Measurements from ENCODE around the gene PSMA5.
A peak's percentile ranks its signal among the peaks of the same experiment; 100 is the strongest.

PSMA5 gene

GRCh38 chr1:109433322-109433721 is 7.1 kb upstream of the PSMA5 start:
- no CpG with 5 or more reads among the region's 1 CpG for WGBS, 2 donors (ENCODE audit: extremely low coverage in 2 of 2, insufficient read length in 2 of 2, insufficient replicate concordance in 1 of 2)

GRCh38 chr1:109432336-109432735 is 6.1 kb upstream of the PSMA5 start:
- DNase-seq (ENCODE audit: low spot score): no peak
- no peak overlapping the region for H3K4ac ChIP-seq (ENCODE audit: low read length)

More at GRCh38 chr1:109433322-109433721, 7.1 kb upstream of the PSMA5 start:
- Histone ChIP-seq H4K91ac (ENCODE audit: low read depth, low read length, poor library complexity) (no peak overlapping the region), H3K36me3 (replicated peaks in 1 of 2; ENCODE audit: control insufficient read depth in 2 of 2, insufficient read depth in 2 of 2, low read length in 2 of 2) (no peaks in the 10 kb centered on the region), H3K4me2 (ENCODE audit: insufficient read depth, low read length, poor library complexity, severe bottlenecking) (no peak overlapping the region), H4K8ac (ENCODE audit: low read depth, low read length) (no peak overlapping the region), H3K4me3 (ENCODE audit: low read length in 2 of 2) (no peak overlapping the region), H3K4me1 (ENCODE audit: control insufficient read depth in 2 of 2, insufficient read depth in 1 of 2, low read depth in 1 of 2, low read length in 2 of 2) (no peaks in the 10 kb centered on the region), H3K27me3 (ENCODE audit: control insufficient read depth in 3 of 3, insufficient read depth in 3 of 3, low read depth in 1 of 3, low read length in 3 of 3) (no peaks in the 10 kb centered on the region), H3K4ac (ENCODE audit: low read length) (no peak overlapping the region), H2AFZ (ENCODE audit: low read length) (no peak overlapping the region), H2AK5ac (ENCODE audit: low read depth, low read length) (no peak overlapping the region), H3K79me1 (ENCODE audit: low read depth, low read length) (no peaks in the 10 kb centered on the region), H3K27ac (replicated peaks; ENCODE audit: low read length) (no peak overlapping the region), H2BK120ac (ENCODE audit: low read depth, low read length) (no peak overlapping the region), H2BK12ac (ENCODE audit: low read length) (no peak overlapping the region), H2BK15ac (ENCODE audit: low read length) (no peak overlapping the region), H3K23ac (ENCODE audit: low read depth, low read length, poor library complexity) (no peak overlapping the region), H3K9ac (ENCODE audit: low read depth, low read length, poor library complexity) (no peak overlapping the region), H3K9me3 (replicated peaks in 1 of 2; ENCODE audit: control insufficient read depth in 2 of 2, insufficient read depth in 1 of 2, low read depth in 1 of 2, low read length in 2 of 2) (no peaks in the 10 kb centered on the region), H3K18ac (ENCODE audit: low read length) (no peak overlapping the region), H3K14ac (ENCODE audit: low read length) (no peak overlapping the region), H2BK5ac (ENCODE audit: low read length) (no peak overlapping the region)
- DNase-seq (ENCODE audit: low spot score): no peak

DNA sequence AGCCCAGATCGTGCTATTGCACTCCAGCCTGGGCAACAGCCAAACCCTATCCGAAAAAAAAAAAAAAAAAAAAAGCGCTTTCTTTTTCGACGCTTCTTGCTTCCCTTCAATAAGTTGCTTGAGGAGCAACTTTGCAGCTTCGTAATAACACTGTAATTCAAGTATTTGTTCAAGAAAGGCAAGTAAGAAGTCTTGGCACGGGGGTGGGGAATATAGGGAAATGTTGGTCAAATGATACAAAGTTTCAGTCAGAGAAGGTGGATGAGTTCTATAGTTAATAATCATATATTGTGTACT is 871 bp upstream of the PSMA5 start:
- H3K23ac ChIP-seq (ENCODE audit: low read depth, low read length, poor library complexity): no peak overlapping the region
- WGBS, 2 donors (ENCODE audit: extremely low coverage in 2 of 2, insufficient read length in 2 of 2, insufficient replicate concordance in 1 of 2): no CpG with 5 or more reads among the region's 7 CpGs
- DNase-seq (ENCODE audit: low spot score): no peak

More at GRCh38 chr1:109432336-109432735, 6.1 kb upstream of the PSMA5 start:
- Histone ChIP-seq H3K23ac (ENCODE audit: low read depth, low read length, poor library complexity) (no peak overlapping the region), H2AK5ac (ENCODE audit: low read depth, low read length) (no peak overlapping the region), H2BK12ac (ENCODE audit: low read length) (no peak overlapping the region), H3K4me1 (ENCODE audit: control insufficient read depth in 2 of 2, insufficient read depth in 1 of 2, low read depth in 1 of 2, low read length in 2 of 2) (peaks cover 2 to 6% of the 10 kb centered on the region in 2 donors), H2BK15ac (ENCODE audit: low read length) (no peak overlapping the region), H3K79me1 (ENCODE audit: low read depth, low read length) (no peaks in the 10 kb centered on the region), H3K9ac (ENCODE audit: low read depth, low read length, poor library complexity) (no peak overlapping the region), H2BK5ac (ENCODE audit: low read length) (no peak overlapping the region), H4K91ac (ENCODE audit: low read depth, low read length, poor library complexity) (no peak overlapping the region), H2AFZ (ENCODE audit: low read length) (no peak overlapping the region), H3K14ac (ENCODE audit: low read length) (no peak overlapping the region), H2BK120ac (ENCODE audit: low read depth, low read length) (no peak overlapping the region), H3K9me3 (replicated peaks in 1 of 2; ENCODE audit: control insufficient read depth in 2 of 2, insufficient read depth in 1 of 2, low read depth in 1 of 2, low read length in 2 of 2) (no peaks in the 10 kb centered on the region), H4K8ac (ENCODE audit: low read depth, low read length) (no peak overlapping the region), H3K18ac (ENCODE audit: low read length) (no peak overlapping the region), H3K27ac (replicated peaks; ENCODE audit: low read length) (no peak overlapping the region), H3K4me2 (ENCODE audit: insufficient read depth, low read length, poor library complexity, severe bottlenecking) (no peak overlapping the region), H3K36me3 (replicated peaks in 1 of 2; ENCODE audit: control insufficient read depth in 2 of 2, insufficient read depth in 2 of 2, low read length in 2 of 2) (no peaks in the 10 kb centered on the region), H3K27me3 (ENCODE audit: control insufficient read depth in 3 of 3, insufficient read depth in 3 of 3, low read depth in 1 of 3, low read length in 3 of 3) (no peaks in the 10 kb centered on the region), H3K4me3 (ENCODE audit: low read length in 2 of 2) (no peak overlapping the region)

GRCh38 chr1:109425391-109426280 is 612 bp downstream of the PSMA5 start:
- no peak overlapping the region for H4K91ac ChIP-seq (ENCODE audit: low read depth, low read length, poor library complexity)
- H3K27ac ChIP-seq (replicated peaks; ENCODE audit: low read length): peak overlapping the region; percentile 32
- no peak overlapping the region for H2BK5ac ChIP-seq (ENCODE audit: low read length)
- H4K8ac ChIP-seq (ENCODE audit: low read depth, low read length): no peak overlapping the region
- H3K4me3 ChIP-seq (ENCODE audit: low read length in 2 of 2): peak overlapping the region; percentile 81 to 92
- no CpG with 5 or more reads among the region's 32 CpGs for WGBS, 2 donors (ENCODE audit: extremely low coverage in 2 of 2, insufficient read length in 2 of 2, insufficient replicate concordance in 1 of 2)
- H3K27me3 ChIP-seq (ENCODE audit: control insufficient read depth in 3 of 3, insufficient read depth in 3 of 3, low read depth in 1 of 3, low read length in 3 of 3): no peaks in the 10 kb centered on the region
- DNase-seq (ENCODE audit: low spot score): no peak
- H2AK5ac ChIP-seq (ENCODE audit: low read depth, low read length): peak overlapping the region; percentile 51
- peak overlapping the region; percentile 67 for H3K18ac ChIP-seq (ENCODE audit: low read length)
- H2AFZ ChIP-seq (ENCODE audit: low read length): peak overlapping the region; percentile 81
- no peaks in the 10 kb centered on the region for H3K9me3 ChIP-seq (replicated peaks in 1 of 2; ENCODE audit: control insufficient read depth in 2 of 2, insufficient read depth in 1 of 2, low read depth in 1 of 2, low read length in 2 of 2)
- H3K9ac ChIP-seq (ENCODE audit: low read depth, low read length, poor library complexity): peak overlapping the region; percentile 95
- no peak overlapping the region for H3K14ac ChIP-seq (ENCODE audit: low read length)
- H2BK15ac ChIP-seq (ENCODE audit: low read length): no peak overlapping the region
- H3K23ac ChIP-seq (ENCODE audit: low read depth, low read length, poor library complexity): peak overlapping the region; percentile 94
- no peak overlapping the region for H2BK120ac ChIP-seq (ENCODE audit: low read depth, low read length)
- H3K4ac ChIP-seq (ENCODE audit: low read length): no peak overlapping the region
- peaks cover 5 to 16% of the 10 kb centered on the region in 2 donors for H3K36me3 ChIP-seq (replicated peaks in 1 of 2; ENCODE audit: control insufficient read depth in 2 of 2, insufficient read depth in 2 of 2, low read length in 2 of 2)
- H3K4me2 ChIP-seq (ENCODE audit: insufficient read depth, low read length, poor library complexity, severe bottlenecking): peak overlapping the region; percentile 63
- H3K4me1 ChIP-seq (ENCODE audit: control insufficient read depth in 2 of 2, insufficient read depth in 1 of 2, low read depth in 1 of 2, low read length in 2 of 2): peaks cover 2 to 11% of the 10 kb centered on the region in 2 donors
- no peak overlapping the region for H2BK12ac ChIP-seq (ENCODE audit: low read length)
- peaks cover 9% of the 10 kb centered on the region for H3K79me1 ChIP-seq (ENCODE audit: low read depth, low read length)

More for the DNA sequence above, 871 bp upstream of the PSMA5 start:
- no peak overlapping the region for H3K9ac ChIP-seq (ENCODE audit: low read depth, low read length, poor library complexity)
- H3K9me3 ChIP-seq (replicated peaks in 1 of 2; ENCODE audit: control insufficient read depth in 2 of 2, insufficient read depth in 1 of 2, low read depth in 1 of 2, low read length in 2 of 2): no peaks in the 10 kb centered on the region
- no peak overlapping the region for H3K27ac ChIP-seq (replicated peaks; ENCODE audit: low read length)
- H3K27me3 ChIP-seq (ENCODE audit: control insufficient read depth in 3 of 3, insufficient read depth in 3 of 3, low read depth in 1 of 3, low read length in 3 of 3): no peaks in the 10 kb centered on the region
- peaks cover 9% of the 10 kb centered on the region for H3K79me1 ChIP-seq (ENCODE audit: low read depth, low read length)
- peak overlapping the region; percentile 81 for H2AFZ ChIP-seq (ENCODE audit: low read length)
- no peak overlapping the region for H3K4ac ChIP-seq (ENCODE audit: low read length)
- H3K14ac ChIP-seq (ENCODE audit: low read length): no peak overlapping the region
- peaks cover 2 to 11% of the 10 kb centered on the region in 2 donors for H3K4me1 ChIP-seq (ENCODE audit: control insufficient read depth in 2 of 2, insufficient read depth in 1 of 2, low read depth in 1 of 2, low read length in 2 of 2)
- H3K4me3 ChIP-seq (ENCODE audit: low read length in 2 of 2): peak overlapping the region; percentile 81 to 84
- H3K18ac ChIP-seq (ENCODE audit: low read length): no peak overlapping the region
- no peak overlapping the region for H2AK5ac ChIP-seq (ENCODE audit: low read depth, low read length)
- H4K91ac ChIP-seq (ENCODE audit: low read depth, low read length, poor library complexity): no peak overlapping the region
- H2BK5ac ChIP-seq (ENCODE audit: low read length): no peak overlapping the region
- no peak overlapping the region for H2BK12ac ChIP-seq (ENCODE audit: low read length)
- no peak overlapping the region for H2BK120ac ChIP-seq (ENCODE audit: low read depth, low read length)
- no peak overlapping the region for H4K8ac ChIP-seq (ENCODE audit: low read depth, low read length)
- no peak overlapping the region for H2BK15ac ChIP-seq (ENCODE audit: low read length)
- H3K36me3 ChIP-seq (replicated peaks in 1 of 2; ENCODE audit: control insufficient read depth in 2 of 2, insufficient read depth in 2 of 2, low read length in 2 of 2): peaks cover 0 to 2% of the 10 kb centered on the region in 2 donors
- peak overlapping the region; percentile 73 for H3K4me2 ChIP-seq (ENCODE audit: insufficient read depth, low read length, poor library complexity, severe bottlenecking)

Measured in neuronal stem cell (in vitro differentiated cells).